Retina (tissue), 1 donor: ENCODE measurements around the gene GABRB2.
"Not testable (repeated sequence)": the region's sequence is repeated elsewhere in the genome, so short reads cannot be mapped to it uniquely, and the experiment has no call there.

Source experiments
- DNase-seq: peaks from one replicate; pipeline ENCODE4 v3.0.0-alpha.2; 2016

The GABRB2 gene

GRCh38 chr5:161295721-161296250 is 250.7 kb downstream of the GABRB2 start:
- DNase-seq, result no peak

GRCh38 chr5:161288071-161288470 is 258.5 kb downstream of the GABRB2 start:
- no peak for DNase-seq

- no peak for DNase-seq
Measured at GRCh38 chr5:161287436-161287835, 259.1 kb downstream of the GABRB2 start.

GRCh38 chr5:161286066-161286655 is 260.4 kb downstream of the GABRB2 start:
- DNase-seq, result no peak

GRCh38 chr5:161284445-161284844 is 262.1 kb downstream of the GABRB2 start:
- no peak for DNase-seq

- DNase-seq, result no peak
Measured at GRCh38 chr5:161283296-161283695, 263.2 kb downstream of the GABRB2 start.

GRCh38 chr5:161278739-161279660 is 267.5 kb downstream of the GABRB2 start:
- no peak for DNase-seq

GRCh38 chr5:161277011-161277410 is 269.5 kb downstream of the GABRB2 start:
- no peak for DNase-seq

- no peak for DNase-seq
Measured at GRCh38 chr5:161274951-161275350, 271.6 kb downstream of the GABRB2 start.

- no peak for DNase-seq
Measured at GRCh38 chr5:161273410-161273809, 273.1 kb downstream of the GABRB2 start.

GRCh38 chr5:161271816-161272215 is 274.7 kb downstream of the GABRB2 start:
- DNase-seq, result no peak

GRCh38 chr5:161269125-161269524 is 277.4 kb downstream of the GABRB2 start:
- no peak for DNase-seq

- no peak for DNase-seq
Measured at GRCh38 chr5:161266954-161267353, 279.6 kb downstream of the GABRB2 start.

- DNase-seq, result no peak
Measured at GRCh38 chr5:161265006-161265405, 281.5 kb downstream of the GABRB2 start.

GRCh38 chr5:161263191-161263590 is 283.3 kb downstream of the GABRB2 start:
- DNase-seq, result no peak

- no peak for DNase-seq
Measured at GRCh38 chr5:161261668-161262323, 284.7 kb downstream of the GABRB2 start.

- DNase-seq, result no peak
Measured at GRCh38 chr5:161258438-161258837, 288.1 kb downstream of the GABRB2 start.

GRCh38 chr5:161256957-161257356 is 289.6 kb downstream of the GABRB2 start:
- DNase-seq, result no peak

GRCh38 chr5:161252955-161253354 is 293.6 kb downstream of the GABRB2 start:
- DNase-seq, result not testable (repeated sequence)

- no peak for DNase-seq
Measured at GRCh38 chr5:161246749-161247148, 299.8 kb downstream of the GABRB2 start.

GRCh38 chr5:161245846-161246245 is 300.7 kb downstream of the GABRB2 start:
- DNase-seq, result not testable (repeated sequence)
